B cell (primary cell): ENCODE data around the gene RCC2.

Experiments used
- CTCF ChIP-seq: fragments of 200-600 bp; IDR thresholded peaks from one replicate; pipeline ENCODE4 v1.8.0; 2022; ENCODE audit warnings: antibody characterized with exemption, mild to moderate bottlenecking
- EZH2 ChIP-seq: IDR thresholded peaks from 2 replicates; pipeline ENCODE4 v1.6.1; 2012; ENCODE audit warnings: borderline replicate concordance, low read depth, mild to moderate bottlenecking, moderate library complexity, low read length; ENCODE audit not compliant: insufficient read depth, poor library complexity, severe bottlenecking

DNA sequence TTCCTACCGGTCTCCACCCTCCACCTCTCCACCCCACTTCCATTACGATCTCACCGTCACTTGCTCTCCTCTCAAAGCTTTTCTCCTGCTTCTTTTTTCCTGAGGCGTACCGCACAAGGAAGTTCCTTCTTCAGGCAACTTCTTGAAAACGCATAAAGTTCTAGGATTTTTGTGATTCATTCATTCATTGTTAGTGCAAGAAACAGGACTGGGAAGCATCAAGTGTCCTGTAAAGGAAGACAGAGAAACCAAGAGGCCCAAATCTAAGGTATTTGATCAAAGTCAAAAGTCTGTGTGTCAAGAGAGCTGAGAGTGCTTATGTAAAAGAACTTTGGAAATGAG is 1.3 kb upstream of the RCC2 start:
- TF ChIP-seq CTCF, result no peak
- TF ChIP-seq EZH2, result no peak
